Effector CD8-positive, alpha-beta T cell (primary cell): ENCODE measurements around the gene GADD45G.

Experiments
- DNase-seq: peaks from one replicate; lab custom pipeline; 2025; lab: John Stamatoyannopoulos, UW

The GADD45G gene

DNA sequence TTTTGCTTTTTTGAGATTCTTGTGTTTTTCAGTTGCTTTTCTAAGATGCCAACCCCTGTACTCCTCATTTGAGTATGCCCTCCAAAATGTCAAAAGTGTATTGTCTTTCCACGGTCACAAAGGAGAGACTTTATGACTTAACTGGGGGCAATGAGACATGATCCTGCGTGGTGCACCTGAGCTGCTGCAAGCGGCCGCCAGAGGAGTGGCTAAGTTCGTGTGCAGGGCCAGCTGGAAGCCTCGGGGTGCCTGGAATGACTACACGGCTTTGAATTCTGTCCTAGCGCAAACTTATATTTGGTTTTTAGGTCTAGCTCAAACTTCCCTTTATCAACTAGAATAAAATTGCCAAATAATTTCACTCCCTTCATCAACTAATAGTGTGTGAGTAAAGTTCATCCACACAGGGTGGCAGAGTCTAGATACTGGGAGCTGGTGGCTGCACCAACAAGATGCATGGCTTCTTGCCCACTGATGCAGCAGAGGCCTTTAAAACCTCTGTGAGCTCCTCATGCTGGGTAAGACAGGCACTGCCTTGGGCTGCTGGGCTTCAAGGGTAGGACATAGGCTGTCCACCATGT lies 4.7 kb downstream of the GADD45G start:
- no peak for DNase-seq

DNA sequence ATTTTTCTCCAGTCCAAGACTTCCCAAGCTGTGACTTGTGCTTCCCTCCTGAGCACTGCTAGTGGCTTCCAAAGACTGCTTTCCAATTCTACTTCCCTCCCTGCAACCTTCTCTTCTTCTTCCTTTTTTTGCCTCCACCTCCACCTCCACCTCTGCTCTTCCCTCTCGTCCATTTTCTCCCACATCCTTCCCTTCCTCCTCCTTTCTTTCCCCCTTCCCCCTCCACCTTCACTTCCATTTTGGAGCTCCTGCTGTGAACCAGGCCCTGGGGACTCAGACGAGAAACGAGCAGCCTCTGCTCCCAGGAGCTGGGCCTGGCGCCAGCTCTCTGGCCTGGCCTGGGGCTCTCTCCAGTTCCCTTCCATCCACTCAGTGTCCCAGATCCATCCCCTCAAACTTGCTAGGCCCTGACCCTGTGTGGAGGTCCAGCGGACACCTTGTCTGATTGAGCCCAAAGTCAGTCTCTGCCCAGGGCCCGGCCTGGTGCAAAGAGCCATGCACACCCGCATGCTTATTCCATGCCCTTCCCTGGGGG lies 5.6 kb downstream of the GADD45G start:
- no peak for DNase-seq

DNA sequence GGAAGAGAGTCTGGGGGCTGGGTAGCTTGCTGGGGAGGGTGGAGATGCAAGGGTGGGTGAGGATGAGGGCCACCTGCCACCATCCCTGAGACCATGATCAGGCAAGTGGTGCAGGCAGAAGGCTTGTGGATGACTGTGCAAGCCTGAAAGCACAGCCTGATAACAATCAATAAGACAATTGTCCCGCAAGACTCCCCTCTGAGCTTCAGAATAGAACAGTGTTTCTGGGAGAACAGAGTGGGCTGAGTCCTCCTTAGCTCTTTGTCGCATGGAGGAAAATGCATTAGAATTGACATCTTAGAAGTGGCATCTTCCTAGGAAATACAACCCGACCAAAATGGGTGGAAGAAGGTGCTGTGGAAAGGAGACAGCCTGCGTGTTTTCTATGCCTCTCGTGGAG lies 6.6 kb downstream of the GADD45G start:
- no peak for DNase-seq

DNA sequence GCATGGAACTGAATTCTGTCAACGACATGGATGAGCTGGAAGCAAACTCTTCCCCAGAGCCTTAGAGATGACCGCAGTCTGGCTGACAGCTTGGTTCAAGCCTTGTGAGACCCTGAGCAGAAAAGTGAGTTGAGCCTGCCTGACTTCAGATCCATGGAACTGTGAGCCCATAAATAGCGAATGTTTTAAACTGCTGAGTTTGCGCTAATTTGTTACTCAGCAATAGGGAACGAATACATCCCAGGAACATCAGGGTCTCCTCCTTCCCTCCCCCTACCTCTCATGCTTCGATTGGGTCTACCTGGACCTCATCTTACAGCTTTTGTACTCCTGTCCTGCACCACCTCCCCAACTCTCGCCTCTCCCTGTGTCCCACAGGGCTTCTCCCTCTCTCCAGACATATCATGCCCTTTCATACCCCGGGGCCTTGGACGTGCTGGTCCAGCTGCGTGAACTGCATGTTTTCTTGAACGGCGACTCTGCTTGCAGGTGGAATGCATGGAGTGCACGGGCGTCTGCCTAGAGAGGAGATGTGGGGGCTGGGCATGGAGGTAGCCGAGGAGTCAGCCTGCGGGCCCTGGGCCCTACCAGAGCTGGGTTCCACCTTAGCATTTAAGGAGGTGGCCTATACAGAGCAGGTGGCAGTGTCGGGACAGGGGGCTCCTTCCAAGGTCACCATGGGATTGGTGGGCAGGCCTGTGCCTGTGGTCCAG lies 7.9 kb downstream of the GADD45G start:
- DNase-seq, result no peak

DNA sequence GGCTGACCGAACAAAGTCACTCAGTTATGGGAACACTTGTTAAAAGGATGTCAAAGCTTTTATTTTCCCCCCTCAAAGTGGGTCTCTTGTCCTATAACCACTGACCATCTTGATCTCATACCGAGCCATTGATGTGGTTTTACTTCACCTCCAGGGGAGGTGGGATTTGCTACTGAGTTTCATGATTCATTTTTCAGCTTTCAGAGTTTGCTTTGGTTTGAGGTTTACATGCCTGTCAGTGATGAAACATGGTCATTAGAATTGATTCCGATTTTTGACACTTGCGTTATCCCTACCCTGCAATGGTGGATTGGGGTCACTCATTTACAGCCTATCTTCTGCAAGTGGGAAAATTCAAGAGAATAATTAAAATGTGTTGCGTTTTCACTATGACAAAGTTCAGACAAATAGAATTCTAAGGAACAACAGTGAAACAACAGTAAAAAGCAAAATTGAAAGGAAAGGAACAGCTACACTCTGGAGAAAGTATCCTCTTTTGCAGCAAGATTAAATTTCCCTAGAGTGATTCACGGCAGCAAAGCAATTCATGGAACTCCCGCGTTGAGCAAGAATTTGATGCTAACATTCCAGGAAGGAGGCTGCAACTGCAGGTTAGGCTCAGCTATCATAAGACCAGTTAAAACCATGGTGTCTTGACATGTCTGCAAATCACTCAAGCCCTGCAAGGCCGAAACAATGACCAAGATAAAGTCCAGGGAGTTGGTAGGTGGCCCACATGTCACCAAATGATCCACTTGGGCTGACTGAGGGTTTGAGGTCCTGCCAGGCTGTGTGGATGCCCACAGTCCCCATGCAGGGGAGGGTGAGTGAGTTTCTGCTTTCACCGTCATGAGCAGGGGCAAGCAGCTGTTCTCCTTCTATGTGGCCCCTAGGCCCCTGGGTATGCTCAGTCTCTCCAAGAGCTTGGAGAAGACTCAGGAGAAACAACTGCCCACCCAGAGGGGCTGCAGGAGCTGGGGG lies 9.4 kb downstream of the GADD45G start:
- DNase-seq, result no peak

DNA sequence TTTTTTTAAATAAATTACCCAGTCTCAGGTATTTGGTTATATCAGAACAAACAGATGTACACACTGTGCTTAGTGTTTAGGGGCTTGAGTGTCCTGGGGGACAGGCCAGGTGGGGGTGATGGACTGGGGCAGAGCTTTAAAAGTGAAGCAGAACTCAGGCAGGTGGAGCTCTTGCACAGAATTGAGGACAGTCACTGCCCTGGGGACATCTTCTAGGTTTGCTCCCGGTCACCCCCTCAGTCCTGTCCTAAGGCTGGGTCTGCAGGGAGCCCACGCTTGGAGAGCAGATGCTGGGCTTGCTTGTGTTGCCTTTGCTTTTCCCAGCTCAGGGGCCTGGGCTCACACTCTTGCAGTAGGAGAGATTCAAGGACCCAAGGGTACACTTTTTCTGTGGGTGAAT lies 10.8 kb downstream of the GADD45G start:
- DNase-seq, result no peak

DNA sequence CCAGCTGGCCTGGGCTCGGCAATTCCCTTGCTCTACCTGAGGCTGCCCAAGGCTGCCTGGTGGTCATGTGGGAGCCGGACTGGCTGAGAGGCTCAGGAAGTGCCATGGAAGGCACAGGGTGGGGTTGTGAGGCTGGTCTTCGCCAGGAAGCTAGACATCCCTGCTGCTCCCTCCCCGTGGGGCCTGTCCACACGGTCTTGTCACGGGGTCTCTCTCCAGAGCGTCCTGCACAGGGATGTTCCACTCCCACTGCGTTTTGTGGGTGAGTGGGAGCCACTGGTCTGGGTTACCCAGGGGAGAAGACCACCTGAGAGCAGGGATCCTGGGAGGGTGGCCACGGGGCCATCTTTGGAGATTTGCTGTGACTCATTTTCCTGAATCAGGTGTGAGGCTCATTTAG lies 11.6 kb downstream of the GADD45G start:
- no peak for DNase-seq

DNA sequence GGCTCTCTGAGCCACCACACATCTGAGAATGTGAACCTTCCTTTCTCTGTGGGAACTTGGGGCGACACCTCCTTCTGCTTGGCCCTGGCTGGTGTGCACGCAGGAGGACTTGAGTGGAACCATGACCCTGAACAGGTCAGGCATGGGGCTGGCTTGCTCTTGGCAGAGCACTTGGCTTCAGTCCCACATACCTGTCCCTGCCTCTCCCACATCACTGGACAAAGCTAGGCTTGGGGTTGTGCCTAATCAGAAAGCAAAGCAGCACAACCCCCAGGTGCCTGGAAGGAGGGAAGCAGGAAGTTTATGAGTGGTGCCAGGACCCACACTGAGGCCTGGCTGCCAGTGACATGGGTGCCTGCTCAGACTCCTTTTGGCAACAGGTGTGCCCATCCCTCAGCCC lies 13.2 kb downstream of the GADD45G start:
- DNase-seq, result no peak

DNA sequence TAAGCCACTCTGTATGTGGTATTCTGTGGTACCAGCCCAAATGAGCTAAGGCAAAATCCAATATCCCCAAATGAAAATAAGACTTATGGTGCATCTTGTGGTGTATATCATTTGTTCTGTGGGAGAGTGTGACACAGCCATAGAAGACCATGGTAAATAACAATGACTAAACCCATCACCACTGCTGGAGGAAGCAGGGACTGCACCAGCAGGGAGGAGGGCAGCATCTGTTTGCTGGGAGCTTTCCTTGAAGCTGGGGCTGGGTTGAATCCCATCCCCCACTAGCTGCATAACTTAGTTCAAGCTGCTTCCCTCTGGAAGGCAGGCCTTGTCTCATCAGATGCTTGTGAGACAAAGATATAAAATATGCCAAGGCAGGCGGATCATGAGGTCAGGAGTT lies 14.2 kb downstream of the GADD45G start:
- DNase-seq, result no peak

DNA sequence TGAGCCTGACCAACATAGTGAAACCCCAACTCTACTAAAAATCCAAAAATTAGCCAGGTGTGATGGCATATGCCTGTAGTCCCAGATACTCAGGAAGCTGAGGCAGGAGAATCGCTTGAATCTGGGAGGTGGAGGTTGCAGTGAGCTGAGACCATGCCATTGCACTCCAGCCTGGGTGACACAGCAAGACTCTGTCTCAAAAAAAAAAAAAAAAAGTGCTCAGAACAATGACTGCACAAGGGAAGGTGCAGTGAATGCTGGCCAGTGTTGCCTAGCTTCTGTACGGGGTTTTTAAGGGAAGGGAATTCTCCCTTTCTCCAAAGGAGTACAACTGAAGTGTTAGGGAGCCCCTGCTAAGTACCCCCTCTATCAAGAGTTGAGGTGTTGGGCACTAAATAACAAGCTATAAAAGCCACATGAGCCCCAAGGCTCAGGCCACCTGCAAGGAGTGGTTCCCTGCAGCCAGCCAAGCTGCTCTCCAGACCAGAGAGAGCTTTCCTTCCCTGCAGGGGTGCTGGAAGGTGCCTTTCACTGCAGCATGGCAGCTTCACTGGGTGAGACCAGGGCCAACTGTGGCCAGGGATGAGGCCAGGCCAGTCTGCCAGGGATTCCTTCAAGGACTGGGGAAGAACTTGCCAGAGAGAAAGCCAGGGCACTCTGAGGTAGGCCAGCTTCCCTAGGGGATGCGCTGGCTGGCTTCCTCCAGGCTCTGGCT lies 14.8 kb downstream of the GADD45G start:
- no peak for DNase-seq

DNA sequence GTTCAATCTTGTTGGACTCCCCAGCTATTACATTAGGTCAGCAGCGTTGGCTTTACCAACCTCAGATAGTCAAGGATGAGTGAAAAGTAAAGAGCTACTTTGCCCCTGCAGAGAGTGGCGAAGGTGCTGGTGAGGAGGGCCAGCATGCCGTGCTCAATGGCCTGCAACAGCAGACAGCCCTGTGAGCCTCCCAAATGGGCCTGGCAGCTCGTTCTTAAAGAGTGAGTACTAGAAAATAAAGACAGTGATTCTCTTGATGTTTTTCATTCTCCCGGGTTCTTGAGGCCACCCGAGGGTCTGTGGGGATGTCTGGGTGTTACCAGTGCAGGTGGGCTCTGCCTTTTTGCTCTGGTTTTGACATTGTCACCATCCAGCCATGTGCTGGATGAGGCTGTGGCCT lies 16.2 kb downstream of the GADD45G start:
- no peak for DNase-seq

DNA sequence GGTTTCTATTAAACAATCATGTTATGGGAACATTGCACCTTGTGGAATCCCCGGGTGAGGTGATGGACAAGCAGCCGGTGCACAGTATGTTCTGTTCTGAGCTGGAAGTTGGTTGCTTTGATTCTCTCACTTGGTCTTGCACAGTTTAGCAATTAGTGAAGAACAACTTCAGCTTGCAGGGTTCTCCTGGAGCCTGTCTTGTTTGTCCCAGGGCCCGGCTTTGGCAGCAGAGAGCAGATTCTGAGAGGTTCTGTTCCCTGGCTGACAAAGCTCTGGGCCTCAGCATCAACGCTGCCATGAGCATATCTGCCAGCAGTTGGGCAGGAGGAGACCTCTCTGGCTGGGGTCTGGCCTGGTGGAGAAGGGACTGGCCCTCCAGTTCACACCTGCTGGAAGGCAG lies 16.9 kb downstream of the GADD45G start:
- DNase-seq, result no peak

DNA sequence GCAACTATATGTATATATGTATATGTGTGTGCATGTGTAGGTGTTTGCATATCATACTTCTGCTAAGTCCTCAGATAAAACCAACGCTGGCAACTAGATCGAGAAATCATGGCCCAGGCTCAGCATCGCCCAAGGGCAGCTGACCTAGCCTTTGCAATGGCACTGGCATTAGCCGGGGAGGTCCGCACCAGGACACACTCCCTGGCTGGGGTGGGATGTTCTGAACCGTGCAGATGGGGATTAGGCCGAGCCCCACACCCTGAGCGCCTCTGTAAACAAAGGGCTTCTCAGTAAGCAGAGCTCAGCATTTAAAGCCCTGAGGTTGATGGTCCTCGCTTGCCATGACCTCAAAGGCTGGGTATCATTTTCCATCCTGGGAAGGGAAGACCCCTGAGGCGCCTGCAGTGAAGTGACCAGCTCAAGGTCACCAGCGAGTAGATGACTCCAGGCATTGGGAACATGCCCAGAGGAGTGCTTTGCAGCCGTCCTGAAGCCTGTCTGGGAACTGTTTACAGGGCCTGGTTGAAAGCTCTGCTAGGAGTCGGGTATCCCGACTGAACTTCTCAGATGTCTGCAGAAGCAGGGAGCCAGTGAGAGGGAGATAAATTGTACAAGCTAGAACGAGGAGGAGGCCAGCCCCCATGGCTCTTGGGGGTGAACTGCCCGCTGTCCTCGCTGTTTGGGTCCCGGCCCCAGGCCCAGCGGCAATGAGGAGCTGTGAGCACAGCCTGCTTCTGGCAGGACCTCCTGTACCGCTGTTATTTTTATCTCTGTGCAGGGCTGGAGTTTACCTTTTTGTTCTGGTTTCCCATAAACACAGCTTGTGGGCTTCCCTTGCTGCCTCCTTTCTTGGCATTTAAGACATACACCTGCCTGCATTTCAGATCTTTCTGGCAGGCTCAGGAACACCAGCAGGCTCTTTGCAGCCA lies 18.4 kb downstream of the GADD45G start:
- DNase-seq, result no peak

DNA sequence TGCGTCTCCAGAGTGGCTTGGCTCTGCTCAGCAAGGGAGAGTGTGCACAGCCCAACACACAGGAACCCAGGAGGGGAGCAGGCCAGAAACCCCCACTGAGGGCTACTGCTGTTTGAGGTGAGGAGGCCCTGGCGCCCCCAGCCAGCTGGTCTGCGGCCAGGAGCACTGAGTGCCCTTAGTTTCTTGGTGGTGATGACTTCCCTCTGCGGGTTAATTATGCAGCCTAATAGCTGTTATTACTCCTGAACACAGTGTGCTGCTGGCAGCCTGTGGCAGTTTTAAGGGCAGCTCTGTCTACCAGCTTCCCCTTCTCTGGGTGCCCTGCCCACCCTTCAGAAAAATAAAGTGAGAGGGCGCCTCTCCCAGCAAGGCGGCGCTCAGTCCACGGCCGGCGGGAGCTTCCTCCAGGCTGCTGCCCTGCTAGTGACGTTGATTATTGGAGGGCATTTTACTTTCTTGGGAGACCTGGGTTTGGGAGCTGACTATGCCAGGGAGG lies 19.2 kb downstream of the GADD45G start:
- DNase-seq, result no peak

DNA sequence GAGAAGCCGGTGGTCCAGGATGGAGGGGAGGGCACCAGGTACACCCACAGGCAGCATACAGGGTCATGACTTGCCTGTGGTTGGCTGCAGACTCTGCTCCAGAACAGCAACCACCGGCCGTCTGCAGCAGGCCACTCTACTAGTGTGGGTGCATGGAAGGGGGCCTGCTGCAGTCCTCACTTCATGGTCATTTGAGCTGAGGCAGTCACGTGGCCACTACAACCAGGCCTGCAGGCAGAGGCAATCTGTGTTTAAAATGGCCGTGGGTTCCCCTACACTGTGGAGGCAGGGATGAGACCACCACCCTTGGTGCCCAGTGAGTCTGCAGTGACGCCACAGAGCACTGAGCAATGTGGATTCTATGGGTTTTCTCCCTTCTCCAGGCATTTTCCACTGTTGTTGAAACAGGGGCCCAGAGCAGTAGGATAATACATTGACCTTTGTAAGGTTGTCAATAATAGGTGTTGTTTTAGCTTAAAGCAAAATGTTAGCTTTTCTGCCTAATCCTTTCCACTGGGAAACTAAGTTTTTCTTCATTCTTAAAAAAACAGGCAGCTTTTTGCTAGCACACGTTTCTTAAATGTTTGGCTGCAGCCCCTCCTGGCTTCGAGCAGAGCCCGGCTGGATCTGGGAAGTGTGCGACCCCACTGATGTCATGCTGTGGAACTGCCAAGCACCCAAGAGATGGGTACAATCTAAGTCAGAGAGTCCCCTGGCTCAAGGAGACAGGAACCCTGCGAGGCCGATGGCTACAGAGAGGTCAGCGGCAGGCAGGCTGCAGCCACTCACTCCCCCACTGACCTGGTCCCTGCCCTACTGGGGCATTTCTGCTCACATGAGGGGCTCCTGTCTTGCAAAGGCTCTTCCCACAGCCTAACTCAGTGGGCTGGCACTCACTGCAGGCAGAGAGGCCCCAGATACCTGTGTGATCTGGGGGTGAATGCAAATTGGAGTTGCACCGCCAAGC lies 21.2 kb downstream of the GADD45G start:
- no peak for DNase-seq

DNA sequence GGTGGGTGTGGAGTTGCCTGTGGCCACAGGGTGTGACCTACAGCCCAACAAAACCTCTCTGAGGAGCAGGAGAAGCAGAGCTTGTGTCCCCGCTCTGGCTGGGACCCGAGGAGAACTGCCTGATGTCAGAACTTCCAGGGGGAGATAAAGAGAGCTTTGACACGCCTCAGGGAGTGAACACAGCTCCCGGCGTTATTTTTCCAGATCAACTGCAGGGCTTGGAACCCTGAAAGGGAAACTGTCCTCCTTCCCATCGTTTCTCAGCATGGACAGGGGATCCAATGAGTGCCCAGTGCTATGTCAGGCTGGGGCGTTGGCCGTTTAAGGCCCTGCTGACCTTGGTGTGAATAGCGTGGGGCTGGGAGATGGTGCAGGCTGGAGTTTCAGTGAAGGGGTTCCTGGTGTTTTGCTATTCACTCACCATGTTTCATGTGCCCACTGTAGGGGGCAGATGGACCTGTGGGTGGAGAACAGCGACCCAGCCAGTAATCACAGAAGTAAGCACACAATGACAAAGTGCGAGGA lies 22.0 kb downstream of the GADD45G start:
- DNase-seq, result no peak

DNA sequence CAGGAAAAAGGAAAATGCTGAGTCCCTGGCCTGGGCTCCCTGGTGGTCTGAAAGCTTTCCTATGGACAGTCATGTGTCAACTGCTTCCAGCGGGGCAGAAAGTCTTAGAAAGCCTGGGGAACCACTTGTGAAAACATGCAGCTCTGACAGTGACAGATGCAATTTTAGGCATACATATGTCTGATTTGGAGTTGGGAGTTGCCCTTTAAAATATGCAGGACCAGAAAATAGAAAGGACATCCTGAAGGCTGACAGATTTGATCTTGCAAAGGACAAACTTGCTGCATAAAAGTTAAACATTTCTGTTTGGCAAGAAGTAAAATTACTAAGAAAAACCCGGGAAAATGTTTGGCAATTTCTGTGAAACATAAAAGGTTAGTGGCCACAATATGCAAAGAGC lies 23.8 kb downstream of the GADD45G start:
- no peak for DNase-seq

DNA sequence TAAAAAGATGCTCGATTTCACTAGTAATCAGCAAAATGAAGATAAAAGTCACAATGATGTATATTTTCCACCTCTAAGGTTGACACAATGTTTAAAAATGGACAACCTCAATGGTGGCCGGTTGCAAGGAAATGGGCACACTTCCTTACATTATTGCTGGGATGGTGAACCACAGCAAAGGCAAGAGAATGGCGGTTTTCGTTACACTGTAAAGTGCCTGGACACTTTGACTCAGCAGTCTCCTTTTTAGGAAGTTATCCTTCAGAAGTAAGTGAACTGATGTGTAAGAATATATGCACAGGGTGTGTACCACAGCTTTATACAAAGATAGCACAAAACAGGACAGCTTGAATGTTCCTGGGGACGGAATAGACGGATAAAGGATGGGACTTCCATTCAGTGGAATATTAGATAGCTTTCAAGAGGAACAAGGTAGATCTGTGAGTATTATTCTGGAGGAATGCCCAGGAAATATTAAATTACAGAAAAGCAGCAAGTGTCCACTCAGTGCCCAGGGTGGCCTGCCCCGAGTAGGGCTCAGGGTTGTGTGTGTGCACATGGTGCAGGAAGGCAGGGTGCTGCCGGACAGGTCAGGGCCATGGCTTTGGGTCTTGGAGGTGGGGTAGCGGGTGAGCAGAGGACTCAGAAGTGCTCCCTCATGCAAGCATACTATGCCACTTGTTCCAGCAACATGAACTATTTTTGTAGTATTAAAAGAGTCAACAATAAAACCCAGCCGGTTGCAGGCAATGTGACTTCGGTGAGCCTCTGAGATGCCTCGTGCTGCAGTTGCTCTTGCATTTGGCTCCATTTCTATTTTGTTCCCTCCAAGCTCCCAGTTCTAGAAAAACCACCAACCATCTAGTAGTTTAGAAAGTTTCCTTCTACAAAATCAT lies 24.5 kb downstream of the GADD45G start:
- DNase-seq, result no peak
